IPS-18c (cell line): ENCODE data around the gene DYNLT2B.
A peak's percentile ranks its signal among the peaks of the same experiment; 100 is the strongest.
"Not testable (repeated sequence)": the region's sequence is repeated elsewhere in the genome, so short reads cannot be mapped to it uniquely, and the experiment has no call there.

Experiments
- H3K4me3 ChIP-seq: 2 replicates; pipeline ENCODE4 v1.7.0; 2013; ENCODE audit warnings: low read depth, mild to moderate bottlenecking, low read length, moderate library complexity; ENCODE audit not compliant: insufficient read depth
- H3K9me3 ChIP-seq: one replicate; pipeline ENCODE4 v1.6.1; 2013; ENCODE audit warnings: mild to moderate bottlenecking, low read length, moderate library complexity; ENCODE audit not compliant: control insufficient read depth, insufficient read depth

The DYNLT2B gene

DNA sequence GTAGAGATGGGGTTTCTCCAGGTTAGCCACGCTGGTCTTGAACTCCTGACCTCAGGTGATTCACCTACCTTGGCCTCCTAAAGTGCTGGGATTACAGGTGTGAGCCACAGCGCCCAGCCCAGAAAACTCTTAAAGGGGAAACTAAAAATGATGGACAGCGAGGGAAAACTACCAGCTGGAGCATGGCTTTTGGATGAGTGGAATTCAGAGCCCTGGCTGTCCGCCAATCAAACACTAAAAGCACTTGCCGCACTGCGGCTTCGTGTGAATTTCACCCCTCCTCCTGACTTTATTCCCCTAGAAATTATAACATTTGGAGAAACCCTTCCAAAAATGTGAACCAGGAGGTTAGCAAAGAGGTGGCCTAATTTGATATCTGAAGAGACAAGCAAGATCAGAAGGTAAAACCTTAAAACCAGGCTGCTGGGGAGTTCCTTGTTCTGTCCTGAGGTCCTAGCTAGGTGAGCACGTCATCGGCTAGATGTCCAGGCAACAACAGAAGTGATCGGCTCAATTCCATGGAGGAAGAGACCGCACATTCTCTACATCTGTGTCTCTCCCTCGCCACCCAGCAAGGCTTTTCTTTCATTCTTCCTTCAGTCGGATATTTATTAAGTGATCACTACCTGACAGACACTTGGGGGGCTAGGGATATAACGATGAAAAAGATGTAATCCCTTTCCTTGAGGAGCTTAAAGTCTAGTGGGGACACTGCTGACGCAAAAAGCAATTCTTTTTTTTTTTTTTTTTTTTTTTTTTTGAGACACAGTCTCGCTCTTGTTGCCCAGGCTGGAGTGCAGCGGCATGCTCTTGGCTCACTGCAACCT is 18.5 kb upstream of the DYNLT2B start:
- no peaks in the 10 kb centered on the region for H3K9me3 ChIP-seq
- H3K4me3 ChIP-seq, result no peak overlapping the region

DNA sequence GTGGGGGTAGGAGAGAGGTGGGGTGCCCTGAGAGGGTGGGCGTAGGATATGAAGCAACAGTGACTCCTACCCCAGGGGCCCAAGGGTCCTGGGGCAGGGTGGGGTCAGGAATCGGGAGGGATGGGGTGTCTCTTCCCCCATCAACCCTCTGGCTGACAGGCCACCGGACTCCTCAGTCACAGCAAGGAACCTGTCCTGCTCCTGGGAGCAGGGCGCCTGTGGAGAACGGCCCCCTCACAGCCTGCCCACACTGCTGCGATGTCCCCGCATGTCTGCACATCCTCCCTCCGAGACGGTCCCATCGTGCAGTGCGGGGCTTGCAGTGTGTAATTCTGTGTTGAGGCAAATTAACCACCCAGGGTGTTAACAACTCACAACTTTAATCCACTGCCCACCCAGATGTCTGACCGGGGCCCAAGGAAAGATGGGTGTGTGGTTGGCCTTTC is 17.5 kb upstream of the DYNLT2B start:
- Histone ChIP-seq H3K9me3 (no peaks in the 10 kb centered on the region), H3K4me3 (no peak overlapping the region)

DNA sequence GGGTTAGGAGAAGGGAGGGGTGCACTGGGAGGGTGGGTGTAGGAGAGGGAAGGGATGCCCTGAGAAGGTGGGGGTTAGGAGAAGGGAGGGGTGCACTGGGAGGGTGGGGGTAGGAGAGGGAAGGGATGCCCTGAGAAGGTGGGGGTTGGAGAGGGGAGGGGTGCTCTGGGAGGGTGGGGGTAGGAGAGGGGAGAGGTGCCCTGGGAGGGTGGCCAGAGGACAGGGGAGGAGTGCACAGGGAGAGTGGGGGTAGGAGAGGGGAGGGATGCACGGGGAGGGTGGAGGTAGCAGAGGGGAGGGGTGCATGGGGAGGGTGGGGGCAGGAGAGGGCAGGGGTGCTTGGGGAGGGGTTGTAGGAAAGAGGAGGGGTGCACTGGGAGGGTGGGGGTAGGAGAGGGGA is 16.9 kb upstream of the DYNLT2B start:
- H3K9me3 ChIP-seq, result no peaks in the 10 kb centered on the region

DNA sequence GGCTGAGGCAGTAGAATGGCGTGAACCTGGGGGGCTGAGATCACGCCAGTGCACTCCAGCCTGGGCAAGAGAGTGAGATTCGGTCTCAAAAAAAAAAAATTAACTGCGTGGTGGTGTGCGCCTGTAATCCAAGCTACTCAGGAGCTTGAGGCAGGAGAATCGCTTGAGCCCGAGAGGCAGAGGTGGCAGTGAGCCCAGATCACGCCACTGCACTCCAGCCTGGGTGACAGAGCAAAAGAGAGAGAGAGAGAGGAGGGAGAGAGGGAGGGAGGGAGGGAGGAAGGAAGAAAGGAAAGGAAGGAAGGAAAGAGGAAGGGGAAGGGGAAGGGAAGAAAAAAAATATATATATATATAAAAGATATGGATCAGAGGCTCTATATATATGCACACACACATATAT is 14.1 kb upstream of the DYNLT2B start:
- H3K4me3 ChIP-seq, result no peak overlapping the region
- H3K9me3 ChIP-seq, result no peaks in the 10 kb centered on the region

More for the DNA sequence above, 16.9 kb upstream of the DYNLT2B start:
- no peak overlapping the region for H3K4me3 ChIP-seq

DNA sequence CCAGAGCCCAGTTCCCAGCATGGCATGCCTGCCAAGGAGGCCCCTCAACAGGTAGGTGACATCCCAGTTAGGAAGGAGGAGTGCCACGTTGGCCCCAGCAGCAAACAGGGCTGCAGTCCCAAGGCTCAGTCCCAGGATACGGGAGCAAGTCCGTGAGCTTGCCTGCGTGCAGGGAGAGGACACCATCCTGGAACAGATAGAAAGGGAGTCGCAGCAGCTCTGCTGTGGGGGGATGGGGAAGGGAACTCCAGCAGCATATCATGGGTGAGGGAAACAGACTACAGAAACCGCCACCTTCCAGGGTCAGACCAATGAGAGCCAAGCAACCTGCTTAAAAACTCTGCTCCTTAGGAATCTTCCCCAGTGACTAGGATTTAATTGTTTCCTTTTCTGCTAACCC is 9.4 kb upstream of the DYNLT2B start:
- no peak overlapping the region for H3K4me3 ChIP-seq
- H3K9me3 ChIP-seq, result no peaks in the 10 kb centered on the region

DNA sequence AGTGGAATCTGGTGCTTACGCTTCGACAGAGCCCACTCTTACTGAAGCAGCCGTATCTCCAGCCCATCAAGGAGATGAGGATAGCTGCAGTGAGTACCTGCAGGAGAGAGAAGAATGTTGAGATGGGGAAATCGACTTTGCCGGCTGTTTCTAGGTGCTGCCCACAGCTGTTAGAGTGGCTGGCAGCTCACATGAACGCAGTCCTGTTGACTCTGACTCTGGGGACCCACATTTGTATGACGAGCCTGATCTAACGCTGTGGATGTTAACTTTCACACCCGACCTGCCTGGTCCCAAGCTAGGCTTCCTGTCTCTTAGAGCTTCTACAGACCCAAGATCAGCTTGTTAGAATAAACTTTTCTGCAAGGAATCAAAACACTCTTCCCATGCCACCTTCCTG is 8.9 kb upstream of the DYNLT2B start:
- H3K4me3 ChIP-seq, result no peak overlapping the region

DNA sequence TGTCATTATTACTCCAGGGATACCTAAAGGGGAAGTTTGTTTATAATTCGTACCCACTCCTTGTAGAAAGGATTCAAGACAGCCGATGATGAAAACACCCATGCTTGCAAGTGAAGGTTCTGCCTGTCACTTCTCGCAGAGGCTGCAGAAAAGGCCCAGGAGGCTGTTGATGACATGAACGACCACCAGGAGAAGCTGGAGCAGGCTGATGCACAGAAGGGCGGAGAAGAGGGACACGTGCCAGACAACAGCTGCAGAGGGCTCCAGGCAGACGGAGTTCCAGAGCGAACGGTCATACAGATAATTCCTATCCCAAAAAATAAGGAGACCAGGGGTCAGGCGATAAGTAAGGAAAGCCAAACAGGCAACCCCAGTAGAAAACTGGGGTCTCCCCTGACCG is 5.7 kb upstream of the DYNLT2B start:
- Histone ChIP-seq H3K4me3 (no peak overlapping the region), H3K9me3 (no peaks in the 10 kb centered on the region)

More for the DNA sequence above, 8.9 kb upstream of the DYNLT2B start:
- H3K9me3 ChIP-seq, result no peaks in the 10 kb centered on the region

DNA sequence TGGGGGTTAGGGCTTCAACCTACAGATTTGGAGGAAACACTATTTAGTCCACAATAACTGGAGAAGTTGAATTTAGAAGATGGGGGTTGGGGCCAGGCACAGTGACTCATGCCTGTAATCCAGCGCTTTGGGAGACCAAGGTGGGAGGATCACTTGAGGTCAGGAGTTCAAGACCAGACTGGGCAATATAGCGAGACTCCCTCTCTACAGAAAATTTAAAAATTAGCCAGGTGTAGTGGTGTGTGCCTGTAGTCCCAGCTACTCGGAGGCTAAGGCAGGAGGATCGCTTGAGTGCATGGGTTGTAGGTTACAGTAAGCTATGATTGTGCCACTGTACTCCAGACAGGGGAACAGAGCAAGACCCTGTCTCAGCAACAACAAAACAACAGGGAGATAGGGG is 5.0 kb upstream of the DYNLT2B start:
- no peaks in the 10 kb centered on the region for H3K9me3 ChIP-seq
- no peak overlapping the region for H3K4me3 ChIP-seq

DNA sequence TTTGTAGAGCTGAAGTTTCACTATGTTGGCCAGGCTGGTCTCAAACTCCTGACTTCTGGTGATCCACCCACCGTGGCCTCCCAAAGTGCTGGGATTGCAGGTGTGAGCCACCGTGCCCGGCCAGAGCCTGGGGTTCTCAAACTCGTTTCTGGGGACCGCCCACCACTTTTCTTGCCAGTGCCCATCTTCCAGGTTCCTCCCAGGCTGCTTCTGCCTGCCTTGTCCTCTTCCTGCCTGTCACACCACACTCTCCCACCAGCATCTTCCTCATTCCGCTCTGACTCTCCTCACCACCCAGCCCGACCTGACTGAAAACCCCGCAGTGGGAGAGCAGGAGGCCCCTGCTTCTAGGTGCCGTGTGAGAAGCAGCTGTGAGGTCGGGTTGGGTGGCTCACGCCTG is 3.1 kb upstream of the DYNLT2B start:
- no peaks in the 10 kb centered on the region for H3K9me3 ChIP-seq
- no peak overlapping the region for H3K4me3 ChIP-seq

DNA sequence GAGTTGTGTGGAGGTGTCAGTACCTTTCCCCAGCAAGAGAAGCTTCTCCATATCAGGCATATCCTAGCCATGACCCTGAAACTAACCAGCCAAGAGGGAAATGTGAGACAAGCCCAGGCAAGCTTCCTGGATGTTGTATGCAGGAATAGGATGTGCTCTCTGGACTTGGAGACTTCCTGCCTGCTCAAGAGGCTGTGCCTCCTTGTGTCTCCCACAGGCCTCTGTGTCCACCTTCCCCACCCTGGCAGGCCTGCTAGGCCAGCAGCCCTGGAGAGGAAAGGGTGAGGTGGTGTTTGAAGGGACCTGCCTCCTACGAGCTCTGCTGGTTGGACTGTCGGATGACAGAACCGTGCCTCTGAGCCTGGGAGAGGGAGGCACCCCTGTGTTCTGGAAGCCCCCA is 2.1 kb upstream of the DYNLT2B start:
- no peaks in the 10 kb centered on the region for H3K9me3 ChIP-seq
- no peak overlapping the region for H3K4me3 ChIP-seq

DNA sequence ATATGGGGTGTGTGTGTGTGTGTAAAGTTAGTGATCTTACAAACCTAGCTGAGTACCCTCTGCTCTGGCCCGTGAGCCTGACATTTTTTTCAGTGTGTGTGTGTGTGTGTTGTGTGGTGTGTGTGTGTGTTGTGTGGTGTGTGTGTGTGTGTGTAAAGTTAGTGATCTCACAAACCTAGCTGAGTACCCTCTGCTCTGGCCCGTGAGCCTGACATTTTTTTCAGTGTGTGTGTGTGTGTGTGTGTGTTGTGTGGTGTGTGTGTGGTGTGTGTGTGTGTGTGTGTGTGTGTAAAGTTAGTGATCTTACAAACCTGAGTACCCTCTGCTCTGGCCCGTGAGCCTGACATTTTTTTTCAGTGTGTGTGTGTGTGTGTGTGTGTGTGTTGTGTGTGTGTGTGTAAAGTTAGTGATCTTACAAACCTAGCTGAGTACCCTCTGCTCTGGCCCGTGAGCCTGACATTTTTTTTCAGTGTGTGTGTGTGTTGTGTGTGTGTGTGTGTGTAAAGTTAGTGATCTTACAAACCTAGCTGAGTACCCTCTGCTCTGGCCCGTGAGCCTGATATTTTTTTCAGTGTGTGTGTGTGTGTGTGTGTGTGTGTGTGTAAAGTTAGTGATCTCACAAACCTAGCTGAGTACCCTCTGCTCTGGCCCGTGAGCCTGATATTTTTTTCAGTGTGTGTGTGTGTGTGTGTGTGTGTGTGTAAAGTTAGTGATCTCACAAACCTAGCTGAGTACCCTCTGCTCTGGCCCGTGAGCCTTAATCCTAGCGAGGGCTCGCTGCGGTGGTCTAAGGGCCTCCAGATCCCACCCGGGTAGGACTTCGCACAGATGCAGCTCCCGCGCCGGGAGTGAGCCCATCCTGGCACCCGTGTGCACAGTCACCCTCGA is 997 bp downstream of the DYNLT2B start:
- not testable (repeated sequence) for H3K9me3 ChIP-seq
- H3K4me3 ChIP-seq, result peak overlapping the region; percentile 90

DNA sequence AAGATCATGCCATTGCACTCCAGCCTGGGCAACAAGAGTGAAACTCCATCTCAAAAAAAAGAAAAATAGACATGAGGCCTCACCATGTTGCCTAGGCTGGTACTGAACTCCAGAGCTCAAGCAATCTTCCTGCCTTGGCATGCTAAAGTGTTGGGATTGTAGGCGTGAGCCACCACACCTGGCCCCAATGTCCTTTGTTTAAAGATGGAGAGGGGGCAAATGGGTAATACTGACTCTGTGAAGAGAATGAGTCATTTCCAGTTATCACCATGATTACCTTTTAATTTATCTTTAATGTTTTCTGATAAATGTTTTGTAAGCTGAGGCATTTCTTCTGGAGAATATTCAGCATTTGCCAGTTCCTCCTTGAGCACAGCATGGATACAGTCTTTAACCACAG is 2.2 kb downstream of the DYNLT2B start:
- H3K9me3 ChIP-seq, result no peaks in the 10 kb centered on the region
- no peak overlapping the region for H3K4me3 ChIP-seq

DNA sequence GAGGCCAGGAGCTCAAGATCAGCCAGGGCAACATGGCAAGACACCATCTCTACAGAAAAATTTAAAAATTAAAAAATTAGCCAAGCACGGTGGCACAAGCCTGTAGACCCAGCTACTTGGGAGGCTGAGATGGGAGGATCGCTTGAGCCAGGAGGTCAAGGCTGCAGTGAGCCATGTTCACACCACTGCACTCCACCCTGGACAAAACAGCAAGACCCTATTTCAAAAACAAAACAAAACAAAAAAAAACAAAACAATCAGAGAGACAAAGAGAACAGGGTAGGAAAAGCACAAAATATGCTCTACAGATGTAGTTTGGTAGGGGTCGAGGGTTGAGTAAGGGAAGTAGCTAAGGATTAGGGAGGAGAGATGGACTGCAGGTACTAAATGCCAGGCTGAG is 3.4 kb downstream of the DYNLT2B start:
- Histone ChIP-seq H3K4me3 (no peak overlapping the region), H3K9me3 (no peaks in the 10 kb centered on the region)

DNA sequence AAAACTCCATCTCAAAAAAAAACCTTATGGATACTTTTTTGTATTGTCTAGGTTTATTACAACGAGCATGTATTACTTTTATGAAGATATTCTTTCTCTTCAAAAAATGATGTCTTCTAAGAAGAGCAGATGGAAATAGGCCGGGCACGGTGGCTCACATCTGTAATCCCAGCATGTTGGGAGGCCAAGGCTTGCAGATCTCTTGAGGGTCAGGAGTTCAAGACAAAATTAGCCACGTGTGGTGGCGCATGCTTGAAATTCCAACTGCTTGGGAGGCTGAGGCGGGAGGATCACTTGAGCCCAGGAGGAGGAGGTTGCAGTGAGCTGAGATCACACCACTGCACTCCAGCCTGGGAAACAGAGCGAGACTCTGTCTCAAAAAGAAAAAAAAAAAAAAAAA is 4.0 kb downstream of the DYNLT2B start:
- not testable (repeated sequence) for H3K9me3 ChIP-seq, H3K4me3 ChIP-seq

DNA sequence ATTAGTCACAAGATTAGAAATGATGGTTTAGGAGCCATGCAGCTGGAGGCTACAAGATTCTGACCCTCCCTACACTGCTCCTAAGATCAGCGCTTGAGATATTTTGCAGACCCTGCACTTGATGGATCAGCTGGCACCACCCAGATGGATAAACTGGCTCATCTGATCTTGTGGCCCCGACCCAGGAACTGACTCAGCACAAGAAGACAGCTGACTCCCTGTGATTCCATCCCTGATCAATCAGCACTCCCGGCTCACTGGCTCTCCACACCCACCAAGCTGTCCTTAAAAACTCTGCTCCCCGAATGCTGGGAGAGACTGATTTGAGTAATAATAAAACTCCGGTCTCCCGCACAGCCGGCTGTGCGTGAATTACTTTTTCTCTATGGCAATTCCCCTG is 15.1 kb downstream of the DYNLT2B start:
- not testable (repeated sequence) for H3K4me3 ChIP-seq, H3K9me3 ChIP-seq

DNA sequence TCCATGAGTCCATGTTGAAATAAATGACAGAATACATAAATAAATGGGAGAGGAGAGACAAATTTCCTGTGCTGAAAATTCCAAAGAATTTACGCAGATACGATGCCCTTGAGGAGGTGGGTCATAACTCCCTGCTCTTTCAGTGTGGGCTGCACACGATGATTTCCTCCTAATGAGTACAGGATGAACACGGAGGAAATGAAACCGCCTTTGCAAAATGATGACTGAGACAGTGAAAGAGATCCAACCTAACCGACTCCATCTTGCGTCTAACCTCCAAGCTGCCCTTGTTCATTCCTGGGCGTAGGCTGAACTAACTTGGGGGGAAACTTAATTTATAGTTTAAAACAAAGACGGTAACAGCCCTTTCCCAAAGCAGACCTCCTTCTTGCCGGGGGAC is 15.5 kb downstream of the DYNLT2B start:
- not testable (repeated sequence) for H3K4me3 ChIP-seq, H3K9me3 ChIP-seq

DNA sequence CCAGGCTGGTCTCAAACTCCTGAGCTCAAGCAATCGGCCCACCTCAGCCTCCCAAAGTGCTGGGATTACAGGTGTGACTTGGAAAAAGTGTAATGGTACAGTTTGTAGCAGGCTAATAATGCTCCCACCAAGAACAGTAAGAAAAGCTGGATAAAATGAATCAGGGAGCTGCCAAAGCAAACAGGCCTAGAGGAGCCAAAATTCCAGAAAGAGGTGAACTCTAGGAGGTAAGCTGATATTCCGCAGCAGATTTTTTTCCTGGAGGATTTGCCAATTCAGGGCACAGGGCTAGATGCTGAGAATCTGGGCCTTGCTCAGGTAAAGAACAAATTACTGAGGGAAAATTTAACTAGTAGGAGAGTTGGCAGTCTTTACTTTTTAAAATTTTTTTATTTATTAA is 19.5 kb downstream of the DYNLT2B start:
- no peak overlapping the region for H3K4me3 ChIP-seq
- H3K9me3 ChIP-seq, result no peaks in the 10 kb centered on the region

DNA sequence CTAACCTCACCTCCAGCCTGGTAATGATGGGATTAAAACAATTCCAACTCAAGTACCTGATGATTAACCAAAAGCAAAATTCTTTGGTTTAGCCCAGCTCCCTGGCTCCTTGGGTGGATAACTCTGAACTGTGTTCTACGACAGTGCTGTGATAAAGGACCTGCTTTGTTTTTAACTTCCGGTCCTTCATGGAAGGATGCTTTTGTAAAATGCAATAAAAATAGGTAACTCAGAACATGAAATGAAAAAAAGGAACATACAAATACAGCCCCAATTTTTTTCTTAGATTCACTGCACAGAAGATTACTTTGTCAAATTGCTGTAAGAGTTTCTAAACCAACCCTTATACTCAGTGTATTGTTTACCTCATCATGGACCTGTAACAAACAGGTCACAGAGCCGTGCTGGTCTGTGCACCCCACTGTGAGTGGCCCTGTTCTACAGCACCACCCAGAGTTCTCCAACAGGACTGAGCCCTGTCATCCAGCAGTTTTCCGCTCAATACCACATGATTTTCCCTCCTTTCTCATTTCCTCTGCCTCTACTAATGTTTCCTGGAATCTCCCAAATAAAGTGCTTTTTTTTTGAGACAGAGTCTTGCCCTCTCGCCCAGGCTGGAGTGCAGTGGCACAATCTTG is 25.6 kb downstream of the DYNLT2B start:
- Histone ChIP-seq H3K4me3 (no peak overlapping the region), H3K9me3 (no peaks in the 10 kb centered on the region)
